ENCODE measurements around the gene PPP3CA. TPM values are rescaled to one million over a fixed set of nuclear protein-coding genes. Genes with fewer than 3 reads are reported as not detected.
A peak's percentile ranks its signal among the peaks of the same experiment; 100 is the strongest.

PPP3CA gene
- total RNA-seq, 1 experiment from 2014 or later = 133 TPM

DNA sequence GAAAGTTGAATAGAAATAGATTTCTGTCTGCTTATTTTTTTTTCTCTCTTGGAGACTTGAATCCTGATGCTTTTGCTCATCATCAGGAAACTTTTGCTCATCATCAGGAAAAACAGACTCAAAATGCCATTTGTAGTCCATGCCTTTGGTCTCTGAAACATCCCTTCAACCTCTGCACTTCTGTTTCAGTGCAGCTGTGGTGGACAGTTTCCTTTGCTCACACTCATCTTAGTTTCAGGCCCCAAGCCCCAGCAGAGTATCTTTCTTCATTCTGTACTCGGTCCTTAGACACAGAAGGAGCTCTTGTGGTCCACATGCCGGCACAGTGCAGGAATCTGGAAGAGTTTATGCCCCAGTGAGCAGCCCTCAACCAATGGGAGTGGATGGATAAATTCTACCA lies 337.9 kb downstream of the PPP3CA start:
- POLR2A ChIA-PET = interaction anchor here (0.7 kb wide), 1 partner anchor 96 kb away, joined by 3 read pairs; no protein-coding TSS in a partner anchor
- H3K9ac ChIP-seq (ENCODE audit: low read length) = no peak overlapping the region
- CTCF ChIA-PET = no interaction called here
- ATAC-seq (no peak), DNase-seq (ENCODE audit: low read depth, low spot score) (no peak)
- intact Hi-C loops (cut with micrococcal nuclease) = no loop called here
- RAD21 ChIA-PET (ENCODE audit: low non-redundant PET in 1 of 2, low total read pairs in 2 of 2, uncharacterized antibody in 2 of 2, unreplicated experiment in 2 of 2) = no interaction called here
- no peaks in the 10 kb centered on the region for H3K9me3 ChIP-seq (ENCODE audit: control insufficient read depth in 1 of 2, insufficient read depth in 1 of 2, low read depth in 1 of 2, low read length in 2 of 2)
- no peaks in the 10 kb centered on the region for H3K79me2 ChIP-seq (ENCODE audit: insufficient read depth, low read length)
- H3K4me2 ChIP-seq (ENCODE audit: low read length) = peak overlapping the region; percentile 29; the same call in 1 of the 2 replicates
- H3K9me2 ChIP-seq (ENCODE audit: insufficient read depth) = no peaks in the 10 kb centered on the region
- H4K20me1 ChIP-seq (ENCODE audit: insufficient read depth) = no peaks in the 10 kb centered on the region
- peaks cover 17 to 35% of the 10 kb centered on the region in 2 experiments for H3K4me1 ChIP-seq (ENCODE audit: control insufficient read depth in 1 of 2, insufficient read depth in 2 of 2, low read length in 2 of 2)
- peak overlapping the region; percentile 36 for H2AFZ ChIP-seq (ENCODE audit: low read depth, low read length, poor library complexity, severe bottlenecking)
- no peaks in the 10 kb centered on the region for H3K27me3 ChIP-seq (ENCODE audit: insufficient read depth, low read length)
- TF ChIP-seq JUND (IDR thresholded peaks at IDR 0.05) = no peak
- TF ChIP-seq CEBPB (IDR thresholded peaks at IDR 0.05; ENCODE audit: low read depth) = no peak
- H3K4me3 ChIP-seq (replicated peaks in 1 of 2; ENCODE audit: low read depth in 1 of 2, low read length in 2 of 2) = no peak overlapping the region
- H3K27ac ChIP-seq (ENCODE audit: low read depth, low read length) = no peak overlapping the region
- no TSS peak for BruUV-seq (replicated peaks)
- no peaks in the 10 kb centered on the region for H3K36me3 ChIP-seq (ENCODE audit: control insufficient read depth in 1 of 2, insufficient read depth in 2 of 2, low read length in 2 of 2)

DNA sequence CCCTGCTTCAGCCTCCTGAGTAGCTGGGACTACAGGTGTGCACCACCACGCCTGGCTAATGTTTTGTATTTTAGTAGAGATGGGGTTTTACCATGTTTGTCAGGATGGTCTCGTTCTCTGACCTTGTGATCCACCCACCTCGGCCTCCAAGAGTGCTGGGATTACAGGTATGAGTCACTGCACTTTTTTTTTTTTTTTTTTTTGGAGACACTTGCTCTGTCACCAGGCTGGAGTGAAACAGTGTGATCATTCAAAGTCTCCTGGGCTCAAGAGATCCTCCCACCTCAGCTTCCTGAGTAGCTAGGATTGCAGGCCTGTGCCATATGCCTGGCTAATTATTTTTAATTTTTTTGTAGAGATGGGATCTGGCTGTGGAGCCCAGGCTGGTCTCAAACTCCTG lies 338.8 kb downstream of the PPP3CA start:
- Histone ChIP-seq H3K4me3 (replicated peaks in 1 of 2; ENCODE audit: low read depth in 1 of 2, low read length in 2 of 2) (no peak overlapping the region), H3K36me3 (ENCODE audit: control insufficient read depth in 1 of 2, insufficient read depth in 2 of 2, low read length in 2 of 2) (no peaks in the 10 kb centered on the region), H3K9ac (ENCODE audit: low read length) (no peak overlapping the region), H3K27ac (ENCODE audit: low read depth, low read length) (peak overlapping the region; percentile 4), H3K9me2 (ENCODE audit: insufficient read depth) (no peaks in the 10 kb centered on the region; the same call in 1 of the 2 replicates), H3K9me3 (ENCODE audit: control insufficient read depth in 1 of 2, insufficient read depth in 1 of 2, low read depth in 1 of 2, low read length in 2 of 2) (no peaks in the 10 kb centered on the region), H3K27me3 (ENCODE audit: insufficient read depth, low read length) (no peaks in the 10 kb centered on the region), H2AFZ (ENCODE audit: low read depth, low read length, poor library complexity, severe bottlenecking) (no peak overlapping the region), H4K20me1 (ENCODE audit: insufficient read depth) (no peaks in the 10 kb centered on the region), H3K79me2 (ENCODE audit: insufficient read depth, low read length) (no peaks in the 10 kb centered on the region), H3K4me2 (ENCODE audit: low read length) (peak overlapping the region; percentile 29), H3K4me1 (ENCODE audit: control insufficient read depth in 1 of 2, insufficient read depth in 2 of 2, low read length in 2 of 2) (peaks cover 17 to 35% of the 10 kb centered on the region in 2 experiments)
- intact Hi-C loops (cut with micrococcal nuclease) = no loop called here
- ATAC-seq (peak; percentile 84), DNase-seq (ENCODE audit: low read depth, low spot score) (peak; percentile 47)
- ChIA-PET RAD21 (ENCODE audit: low non-redundant PET in 1 of 2, low total read pairs in 2 of 2, uncharacterized antibody in 2 of 2, unreplicated experiment in 2 of 2) (interaction anchor here (0.7 kb wide), 3 partner anchors 60 to 155 kb away, joined by 3 read pairs; no protein-coding TSS in a partner anchor), POLR2A (interaction anchor here (1.3 kb wide), 1 partner anchor 11 kb away, joined by 4 read pairs; no protein-coding TSS in a partner anchor), CTCF (no interaction called here)
- TF ChIP-seq CBX3 (IDR thresholded peaks at IDR 0.05; ENCODE audit: low read depth) = peak; percentile 68
- peak; percentile 49; the same call in 1 of the 2 replicates for TF ChIP-seq JUND (IDR thresholded peaks at IDR 0.05)
- TF ChIP-seq EGR1 (IDR thresholded peaks at IDR 0.05; ENCODE audit: low read depth) = peak; percentile 61
- TF ChIP-seq, protein P1, sequence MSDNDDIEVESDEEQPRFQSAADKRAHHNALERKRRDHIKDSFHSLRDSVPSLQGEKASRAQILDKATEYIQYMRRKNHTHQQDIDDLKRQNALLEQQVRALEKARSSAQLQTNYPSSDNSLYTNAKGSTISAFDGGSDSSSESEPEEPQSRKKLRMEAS (IDR thresholded peaks at IDR 0.05) = peak; percentile 41; the same call in 1 of the 2 replicates
- peak; percentile 42; the same call in 1 of the 2 replicates for TF ChIP-seq FOSL1 (IDR thresholded peaks at IDR 0.05; ENCODE audit: low read depth)
- TF ChIP-seq SRF (IDR thresholded peaks at IDR 0.05; ENCODE audit: low read depth) = no peak; the same call in 1 of the 2 replicates
- no TSS peak for BruUV-seq (replicated peaks)

All from HCT116 (cell line).